HepG2 (cell line): ENCODE results near the gene RAD21L1. TPM values are rescaled to one million over a fixed set of nuclear protein-coding genes. Genes with fewer than 3 reads are reported as not detected.
A peak's percentile ranks its signal among the peaks of the same experiment; 100 is the strongest.

Experiments used
- ATAC-seq: fragments of 200-7000 bp; cut with Tn5 transposase; 3 replicates; pipeline ENCODE4 v1.9.1; 2020; ENCODE audit warnings: mild to moderate bottlenecking, moderate library complexity
- BruUV-seq: library from RNA; stranded (reverse); fragments of 400-500 nt; replicated peaks from 2 replicates; lab custom pipeline; 2021; lab: Mats Ljungman, UMichigan
- CTCF ChIA-PET: fragments of 300-600 bp; formaldehyde crosslinking; extraction: SDS; loops from one replicate; lab custom pipeline; 2021; ENCODE audit warnings: low total read pairs, inconsistent platforms, low intra/inter-chr PET ratio; lab: Yijun Ruan, JAX
- POLR2A ChIA-PET: fragments of 350-600 bp; sonication (Branson Sonifier 250); formaldehyde crosslinking; loops from one replicate; lab custom pipeline; 2020; ENCODE audit warnings: antibody characterized with exemption, inconsistent platforms; lab: Yijun Ruan, JAX
- DNase-seq: peaks from one replicate; pipeline ENCODE4 v3.0.0-alpha.2; 2015; ENCODE audit warnings: low spot score
- FAIRE-seq: peaks from 3 replicates; lab custom pipeline; 2011; peaks lifted over from hg19 to GRCh38; lab: Jason Lieb, UNC
- H2AFZ ChIP-seq: one replicate; pipeline ENCODE4 v1.6.1; 2011; ENCODE audit warnings: low read length, inconsistent platforms
- H3K27ac ChIP-seq: fragments of 300-600 bp; 3 replicates; pipeline ENCODE4 v1.8.0; 2011; ENCODE audit warnings: mixed run types, mild to moderate bottlenecking, mixed read lengths, low read length, inconsistent platforms; ENCODE audit not compliant: insufficient read depth; ENCODE audit errors: extremely low read length
- H3K27me3 ChIP-seq, 2 experiments: fragments of 200-600 bp in 1 of 2; 2 replicates in 1 of 2; 3 replicates in 1 of 2; pipeline versions ENCODE4 v1.6.0 to v1.8.0; 2011; ENCODE audit warnings: low read length in 2 of 2, mild to moderate bottlenecking in 2 of 2, moderate library complexity in 2 of 2, inconsistent platforms in 1 of 2; ENCODE audit not compliant: insufficient read depth in 2 of 2, control insufficient read depth in 1 of 2
- H3K36me3 ChIP-seq, 2 experiments: fragments of 200-600 bp in 1 of 2; replicated peaks in 1 of 2; 2 replicates in 1 of 2; 3 replicates in 1 of 2; pipeline versions ENCODE4 v1.5.1 to v1.8.0; 2011; ENCODE audit warnings: low read length in 2 of 2, inconsistent platforms in 1 of 2; ENCODE audit not compliant: insufficient read depth in 2 of 2, control insufficient read depth in 1 of 2
- H3K4me1 ChIP-seq: 2 replicates; pipeline ENCODE4 v1.5.1; 2012; ENCODE audit warnings: low read length, inconsistent platforms; ENCODE audit not compliant: insufficient read depth
- H3K4me2 ChIP-seq: 2 replicates; pipeline ENCODE4 v1.6.0; 2011; ENCODE audit warnings: low read depth, low read length, inconsistent platforms
- H3K4me3 ChIP-seq, 3 experiments: fragments of 200-600 bp in 1 of 3; sonication (generic), shearing (Covaris generic) in 1 of 3; replicated peaks in 1 of 3; 2 replicates each; pipeline ENCODE4 v1.5.1; 2011 to 2016; ENCODE audit warnings: low read length in 3 of 3, inconsistent platforms in 2 of 3, low read depth in 2 of 3, mild to moderate bottlenecking in 2 of 3, control low read depth in 1 of 3, mixed read lengths in 1 of 3; ENCODE audit not compliant: insufficient read depth in 1 of 3
- H3K79me2 ChIP-seq: one replicate; pipeline ENCODE4 v1.6.1; 2011; ENCODE audit warnings: low read length, inconsistent platforms; ENCODE audit not compliant: insufficient read depth
- H3K9ac ChIP-seq: 2 replicates; pipeline ENCODE4 v1.6.0; 2011; ENCODE audit warnings: mild to moderate bottlenecking, low read depth, low read length, inconsistent platforms; ENCODE audit not compliant: insufficient read depth
- H3K9me3 ChIP-seq: 2 replicates; pipeline ENCODE4 v1.5.1; 2012; ENCODE audit warnings: mild to moderate bottlenecking, low read length
- H4K20me1 ChIP-seq: 2 replicates; pipeline ENCODE4 v1.6.0; 2011; ENCODE audit warnings: inconsistent platforms, mild to moderate bottlenecking, low read length, moderate library complexity; ENCODE audit not compliant: insufficient read depth
- CEBPB ChIP-seq: IDR thresholded peaks from 2 replicates; pipeline ENCODE4 v1.6.1; 2011; ENCODE audit warnings: low read depth, low read length, improper control_type of control experiment, borderline replicate concordance
- FOXK2 ChIP-seq: fragments of 450-650 bp; IDR thresholded peaks from 2 replicates; pipeline ENCODE4 v1.6.1; 2016
- IKZF5 ChIP-seq: IDR thresholded peaks from 2 replicates; pipeline ENCODE4 v1.6.1; 2018; ENCODE audit warnings: missing genetic modification reagents, mild to moderate bottlenecking, missing compliant biosample characterization
- MAZ ChIP-seq, 2 experiments: sonication (generic) in 1 of 2; formaldehyde crosslinking in 1 of 2; IDR thresholded peaks; 2 replicates each; pipeline versions ENCODE4 v1.5.0 to v1.6.1; 2012 to 2020; ENCODE audit warnings: low read depth in 2 of 2, mild to moderate bottlenecking in 2 of 2, borderline replicate concordance in 1 of 2, improper control_type of control experiment in 1 of 2, low read length in 1 of 2, missing genetic modification reagents in 1 of 2, moderate library complexity in 1 of 2
- MED8 ChIP-seq: sonication (generic); formaldehyde crosslinking; IDR thresholded peaks from 2 replicates; pipeline ENCODE4 v1.8.1; 2023; ENCODE audit warnings: mild to moderate bottlenecking, missing genetic modification reagents; ENCODE audit not compliant: insufficient replicate concordance
- ZNF205 ChIP-seq: IDR thresholded peaks from 2 replicates; pipeline ENCODE4 v1.6.1; 2018; ENCODE audit warnings: missing biosample characterization, missing genetic modification reagents
- ZNF629 ChIP-seq: sonication (generic); formaldehyde crosslinking; conservative IDR thresholded peaks from 2 replicates; pipeline ENCODE4 v1.5.0; 2020; ENCODE audit warnings: missing genetic modification reagents
- WGBS: methylation state at CpG from one replicate; pipeline ENCODE4 v1.1.6; 2017; ENCODE audit warnings: low lambda C conversion rate; 5-methylcytosine and 5-hydroxymethylcytosine counted together
- in situ Hi-C: cut with HindIII; loops from 2 replicates; pipeline ENCODE4 v1.10.0; 2017; ENCODE audit warnings: low pct_unique_long_range_greater_than_20kb; ENCODE audit not compliant: extremely low pct_ligation_motif_present
- intact Hi-C: fragments of 100-400 bp; cut with micrococcal nuclease; formaldehyde crosslinking; loops from one replicate; pipeline ENCODE4 v1.10.0; 2022; ENCODE audit not compliant: unreplicated experiment
- polyA plus RNA-seq, 8 experiments: library from polyadenylated mRNA; depleted of rRNA in 3 of 8; stranded (reverse) in 7 of 8; unstranded in 1 of 8; fragments of >200 nt; fragmentation: Illumina TruSeq in 4 of 8; extraction: Trizol in 4 of 8; gene quantifications; 2 replicates each; pipeline versions ENCODE4 v1.2.1 to v1.2.3, GENCODE V29; 2011 to 2016; ENCODE audit warnings: low read depth in 4 of 8, missing spikeins in 1 of 8, mixed read lengths in 1 of 8; ENCODE audit not compliant: insufficient read depth in 1 of 8
- total RNA-seq, 5 experiments: library from RNA; depleted of rRNA; stranded (reverse); fragments of >200 nt; fragmentation: Illumina TruSeq; extraction: Trizol; gene quantifications; 2 replicates each; pipeline ENCODE4 v1.2.3, GENCODE V29; 2016; ENCODE audit warnings: low read depth in 1 of 5

The RAD21L1 gene
- total and polyA plus RNA-seq, 2 of the 13 experiments (the other 11 are each of a cell fraction or from before 2014, with no cell fraction given) = not detected

GRCh38 chr20:1267809-1268374 is 42.0 kb downstream of the RAD21L1 start:
- no peaks in the 10 kb centered on the region for H3K9me3 ChIP-seq
- ChIA-PET CTCF (no interaction called here), POLR2A (no interaction called here)
- no peak overlapping the region for H3K27ac ChIP-seq
- peak; percentile 11; the same call in 1 of the 2 replicates for TF ChIP-seq CEBPB
- no peak for TF ChIP-seq IKZF5
- no peak for TF ChIP-seq FOXK2
- no peak for TF ChIP-seq ZNF205 (CRISPR knock-in tag)
- TF ChIP-seq MED8 (CRISPR knock-in tag) = no peak
- no peak overlapping the region for H3K4me3 ChIP-seq
- no peaks in the 10 kb centered on the region for H3K36me3 ChIP-seq
- no peaks in the 10 kb centered on the region; the same call in 1 of the 2 replicates for H3K4me1 ChIP-seq
- H3K4me2 ChIP-seq = no peak overlapping the region
- intact Hi-C loops = no loop called here
- no peaks in the 10 kb centered on the region for H4K20me1 ChIP-seq
- 50% methylated on average over 3 of the region's 3 CpGs for WGBS
- FAIRE-seq (no peak), DNase-seq (no peak), ATAC-seq (no peak)
- H3K79me2 ChIP-seq = no peaks in the 10 kb centered on the region
- H2AFZ ChIP-seq = no peak overlapping the region
- BruUV-seq = no TSS peak
- H3K27me3 ChIP-seq = peaks cover 17 to 47% of the 10 kb centered on the region in 2 experiments
- in situ Hi-C loops = no loop called here
- H3K9ac ChIP-seq = no peak overlapping the region

GRCh38 chr20:1269235-1269634 is 43.4 kb downstream of the RAD21L1 start:
- DNase-seq = no peak
- in situ Hi-C loops = no loop called here
- peaks cover 18 to 40% of the 10 kb centered on the region in 2 experiments for H3K27me3 ChIP-seq
- no peaks in the 10 kb centered on the region for H3K9me3 ChIP-seq
- no peaks in the 10 kb centered on the region for H4K20me1 ChIP-seq
- WGBS = 54% methylated on average over 8 of the region's 8 CpGs
- FAIRE-seq = no peak
- H3K9ac ChIP-seq = no peak overlapping the region
- intact Hi-C loops = no loop called here
- H3K4me2 ChIP-seq = no peak overlapping the region
- H3K36me3 ChIP-seq = no peaks in the 10 kb centered on the region
- CTCF ChIA-PET = no interaction called here
- no peaks in the 10 kb centered on the region for H3K79me2 ChIP-seq
- no peak overlapping the region for H3K27ac ChIP-seq
- no peak for TF ChIP-seq MAZ (IDR thresholded peaks at IDR 0.05; ENCODE audit: borderline replicate concordance, low read depth, low read length)
- TF ChIP-seq MAZ (CRISPR knock-in tag; IDR thresholded peaks at IDR 0.05; ENCODE audit: low read depth) = no peak
- TF ChIP-seq ZNF629 (CRISPR knock-in tag) = peak; percentile 49
- TF ChIP-seq, all 625 proteins: peak for 1
- no peak overlapping the region for H2AFZ ChIP-seq
- H3K4me3 ChIP-seq = no peak overlapping the region
- no peaks in the 10 kb centered on the region; the same call in 1 of the 2 replicates for H3K4me1 ChIP-seq
- BruUV-seq = no TSS peak
- no peak for ATAC-seq
- POLR2A ChIA-PET = no interaction called here
